HG03558 (cell line): Measurements from ENCODE around the gene PGBD2.
"Not testable (repeated sequence)": the region's sequence is repeated elsewhere in the genome, so short reads cannot be mapped to it uniquely, and the experiment has no call there.

Experiments used
- ATAC-seq: cut with Tn5 transposase; IDR thresholded peaks from one replicate; pipeline ENCODE4 v1.9.1; 2021; ENCODE audit warnings: moderate number of reproducible peaks; ENCODE audit not compliant: unreplicated experiment; ENCODE audit errors: extremely low read depth

The PGBD2 gene

GRCh38 chr1:248885646-248886045 lies 20.4 kb upstream of the PGBD2 start:
- no peak for ATAC-seq

GRCh38 chr1:248886237-248886895 lies 19.7 kb upstream of the PGBD2 start:
- ATAC-seq: no peak

GRCh38 chr1:248889914-248890243 lies 16.2 kb upstream of the PGBD2 start:
- not testable (repeated sequence) for ATAC-seq

GRCh38 chr1:248890549-248891498 lies 15.2 kb upstream of the PGBD2 start:
- ATAC-seq: no peak

GRCh38 chr1:248891758-248892157 lies 14.3 kb upstream of the PGBD2 start:
- ATAC-seq: no peak

- ATAC-seq: no peak
Measured at GRCh38 chr1:248892590-248892989, 13.4 kb upstream of the PGBD2 start.

GRCh38 chr1:248894837-248895236 lies 11.2 kb upstream of the PGBD2 start:
- no peak for ATAC-seq

GRCh38 chr1:248897412-248898337 lies 8.4 kb upstream of the PGBD2 start:
- no peak for ATAC-seq

- no peak for ATAC-seq
Measured at GRCh38 chr1:248900637-248901036, 5.4 kb upstream of the PGBD2 start.

GRCh38 chr1:248901578-248901977 lies 4.5 kb upstream of the PGBD2 start:
- no peak for ATAC-seq

- ATAC-seq: no peak
Measured at GRCh38 chr1:248904437-248905216, 1.4 kb upstream of the PGBD2 start.

GRCh38 chr1:248905662-248906008 lies 400 bp upstream of the PGBD2 start:
- ATAC-seq: no peak

GRCh38 chr1:248906753-248907661 lies 972 bp downstream of the PGBD2 start:
- no peak for ATAC-seq

- ATAC-seq: no peak
Measured at GRCh38 chr1:248910761-248911160, 4.7 kb downstream of the PGBD2 start.

GRCh38 chr1:248913933-248914332 lies 7.9 kb downstream of the PGBD2 start:
- no peak for ATAC-seq

- no peak for ATAC-seq
Measured at GRCh38 chr1:248914796-248915381, 8.9 kb downstream of the PGBD2 start.

GRCh38 chr1:248918131-248918530 lies 12.1 kb downstream of the PGBD2 start:
- no peak for ATAC-seq
